ENCODE data around the gene CFDP1. TPM values are rescaled to one million over a fixed set of nuclear protein-coding genes. Genes with fewer than 3 reads are reported as not detected.

The CFDP1 gene
- total and polyA plus RNA-seq, 5 donors from 2014 or later, result 32.0 to 63.8 (median 40.2) TPM

DNA sequence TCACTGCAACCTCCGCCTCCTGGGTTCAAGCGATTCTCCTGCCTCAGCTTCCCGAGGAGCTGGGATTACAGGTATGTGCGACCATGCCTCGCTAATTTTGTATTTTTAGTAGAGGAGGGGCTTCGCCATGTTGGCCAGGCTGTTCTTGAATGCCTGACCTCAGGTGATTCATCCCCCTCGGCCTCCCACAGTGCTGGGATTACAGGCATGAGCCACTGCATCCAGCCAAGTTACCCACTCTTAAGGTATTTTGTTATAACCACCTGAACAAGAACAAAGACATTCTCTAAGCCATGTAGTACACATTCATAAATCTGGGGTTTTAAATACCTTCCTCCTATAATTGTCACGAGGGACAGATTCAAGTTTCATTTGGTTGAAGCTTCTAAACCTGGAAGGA, 43.5 kb upstream of the CFDP1 start:
- H3K4me1 Mint-ChIP-seq, result peaks cover 0 to 2% (median under 1%) of the 10 kb centered on the region in 4 donors
- H3K9me3 Mint-ChIP-seq, result peaks cover 0 to 3% (median 0%) of the 10 kb centered on the region in 7 donors
- peaks cover 16% of the 10 kb centered on the region for H3K27me3 Mint-ChIP-seq
- Histone ChIP-seq H3K9me3 (ENCODE audit: control insufficient read depth in 2 of 2, low read length in 2 of 2) (no peaks in the 10 kb centered on the region), H3K27me3 (ENCODE audit: control insufficient read depth, insufficient read depth, low read length) (no peaks in the 10 kb centered on the region), H3K4me3 (ENCODE audit: low read depth, low read length) (no peak overlapping the region), H3K4me1 (ENCODE audit: control insufficient read depth, insufficient read depth, low read length, poor library complexity, severe bottlenecking) (no peaks in the 10 kb centered on the region), H3K27ac (ENCODE audit: insufficient read depth, low read length, poor library complexity, severe bottlenecking) (no peak overlapping the region), H3K36me3 (ENCODE audit: control insufficient read depth, insufficient read depth, low read length) (no peaks in the 10 kb centered on the region)
- no peaks in the 10 kb centered on the region for H3K36me3 Mint-ChIP-seq
- no peak overlapping the region for H3K4me3 Mint-ChIP-seq
- DNase-seq, result no peak
- ATAC-seq (ENCODE audit: low read depth in 2 of 2), result no peak
- no peak overlapping the region for H3K27ac Mint-ChIP-seq

DNA sequence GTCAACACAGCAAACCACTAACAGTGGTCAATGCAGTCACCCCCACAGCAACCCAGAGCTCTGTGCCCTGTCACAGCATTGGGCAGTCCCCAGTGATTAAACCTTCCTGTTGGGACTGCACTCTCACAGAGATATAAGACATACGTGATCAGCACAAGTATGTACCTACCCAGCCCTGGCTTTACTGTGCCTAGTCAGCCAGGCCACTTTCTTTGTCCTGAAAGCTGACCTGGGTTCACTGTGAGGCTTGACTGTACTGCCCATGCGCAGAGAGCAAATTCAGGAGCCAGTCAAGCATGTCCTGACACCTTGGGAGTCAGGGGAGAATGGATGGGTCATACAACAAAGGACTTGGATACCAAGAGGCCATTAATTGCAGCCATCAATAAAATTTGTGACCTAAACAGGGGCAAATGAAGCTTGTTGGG, 42.1 kb upstream of the CFDP1 start:
- H3K36me3 Mint-ChIP-seq, result no peaks in the 10 kb centered on the region

DNA sequence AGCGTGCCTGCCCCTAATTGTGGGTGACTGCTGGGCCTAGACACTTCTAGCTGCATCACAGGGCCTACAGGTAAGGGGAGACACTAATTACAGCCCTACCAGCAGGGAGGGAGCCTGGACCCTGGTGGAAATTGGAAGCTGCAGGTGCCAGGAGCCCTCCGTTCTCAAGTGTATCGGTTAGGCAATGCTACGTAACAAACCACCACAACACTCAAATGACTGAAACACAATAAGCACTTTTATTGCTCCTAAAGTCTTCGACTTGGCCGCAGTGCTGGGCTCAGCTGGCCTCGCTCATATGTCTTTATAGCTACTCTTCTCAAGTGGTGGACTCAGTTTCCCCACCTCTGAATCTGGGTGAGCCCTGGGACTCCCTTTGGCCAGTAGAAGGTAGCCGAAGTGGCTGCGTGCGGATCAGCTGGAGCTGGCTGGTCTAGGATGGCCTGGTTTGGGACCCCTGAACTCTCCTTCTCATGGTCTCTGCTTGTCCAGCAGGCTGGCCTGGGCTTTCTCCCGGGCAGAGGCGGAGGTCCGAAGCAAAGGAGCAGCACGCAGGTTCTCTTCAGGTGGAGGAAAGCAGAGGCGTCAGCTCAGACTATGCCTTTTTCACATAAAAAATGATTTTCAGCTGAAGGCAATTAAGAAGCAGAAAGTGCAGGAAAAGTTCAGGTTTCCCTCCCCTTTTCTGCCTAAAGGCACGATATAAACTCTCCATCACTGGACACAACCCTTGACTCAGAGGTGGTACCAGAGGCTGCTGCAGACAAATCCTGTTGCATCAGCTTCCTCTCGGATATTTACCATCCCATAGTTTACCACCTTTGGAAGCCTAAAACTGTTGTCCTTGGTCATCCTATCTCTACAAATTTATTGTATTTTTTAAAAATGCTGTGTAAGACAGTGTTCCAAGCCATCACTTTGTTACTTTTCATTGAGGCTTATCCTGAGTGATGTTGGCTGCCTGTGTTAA, 39.9 kb upstream of the CFDP1 start:
- Mint-ChIP-seq H3K4me3 (no peak overlapping the region), H3K9me3 (peaks cover 0 to 4% (median 0%) of the 10 kb centered on the region in 7 donors), H3K4me1 (peaks cover 0 to 5% (median 3%) of the 10 kb centered on the region in 4 donors), H3K27ac (no peak overlapping the region), H3K27me3 (peaks cover 21% of the 10 kb centered on the region), H3K36me3 (no peaks in the 10 kb centered on the region)
- H3K4me3 ChIP-seq (ENCODE audit: low read depth, low read length), result no peak overlapping the region
- DNase-seq, result no peak
- H3K4me1 ChIP-seq (ENCODE audit: control insufficient read depth, insufficient read depth, low read length, poor library complexity, severe bottlenecking), result no peaks in the 10 kb centered on the region
- H3K9me3 ChIP-seq (ENCODE audit: control insufficient read depth in 2 of 2, low read length in 2 of 2), result no peaks in the 10 kb centered on the region
- ATAC-seq (ENCODE audit: low read depth in 2 of 2), result no peak
- H3K27me3 ChIP-seq (ENCODE audit: control insufficient read depth, insufficient read depth, low read length), result no peaks in the 10 kb centered on the region
- H3K27ac ChIP-seq (ENCODE audit: insufficient read depth, low read length, poor library complexity, severe bottlenecking), result no peak overlapping the region
- H3K36me3 ChIP-seq (ENCODE audit: control insufficient read depth, insufficient read depth, low read length), result no peaks in the 10 kb centered on the region

More for the DNA sequence above, 42.1 kb upstream of the CFDP1 start:
- H3K4me3 ChIP-seq (ENCODE audit: low read depth, low read length), result no peak overlapping the region
- no peaks in the 10 kb centered on the region for H3K9me3 ChIP-seq (ENCODE audit: control insufficient read depth in 2 of 2, low read length in 2 of 2)
- H3K27ac Mint-ChIP-seq, result no peak overlapping the region
- H3K27me3 Mint-ChIP-seq, result peaks cover 16% of the 10 kb centered on the region
- no peak for ATAC-seq (ENCODE audit: low read depth in 2 of 2)
- no peaks in the 10 kb centered on the region for H3K36me3 ChIP-seq (ENCODE audit: control insufficient read depth, insufficient read depth, low read length)
- no peaks in the 10 kb centered on the region for H3K27me3 ChIP-seq (ENCODE audit: control insufficient read depth, insufficient read depth, low read length)
- H3K27ac ChIP-seq (ENCODE audit: insufficient read depth, low read length, poor library complexity, severe bottlenecking), result no peak overlapping the region
- DNase-seq, result no peak
- peaks cover 0 to 4% (median 0%) of the 10 kb centered on the region in 7 donors for H3K9me3 Mint-ChIP-seq
- no peak overlapping the region for H3K4me3 Mint-ChIP-seq
- no peaks in the 10 kb centered on the region for H3K4me1 ChIP-seq (ENCODE audit: control insufficient read depth, insufficient read depth, low read length, poor library complexity, severe bottlenecking)
- H3K4me1 Mint-ChIP-seq, result peaks cover 0 to 5% (median 3%) of the 10 kb centered on the region in 4 donors

DNA sequence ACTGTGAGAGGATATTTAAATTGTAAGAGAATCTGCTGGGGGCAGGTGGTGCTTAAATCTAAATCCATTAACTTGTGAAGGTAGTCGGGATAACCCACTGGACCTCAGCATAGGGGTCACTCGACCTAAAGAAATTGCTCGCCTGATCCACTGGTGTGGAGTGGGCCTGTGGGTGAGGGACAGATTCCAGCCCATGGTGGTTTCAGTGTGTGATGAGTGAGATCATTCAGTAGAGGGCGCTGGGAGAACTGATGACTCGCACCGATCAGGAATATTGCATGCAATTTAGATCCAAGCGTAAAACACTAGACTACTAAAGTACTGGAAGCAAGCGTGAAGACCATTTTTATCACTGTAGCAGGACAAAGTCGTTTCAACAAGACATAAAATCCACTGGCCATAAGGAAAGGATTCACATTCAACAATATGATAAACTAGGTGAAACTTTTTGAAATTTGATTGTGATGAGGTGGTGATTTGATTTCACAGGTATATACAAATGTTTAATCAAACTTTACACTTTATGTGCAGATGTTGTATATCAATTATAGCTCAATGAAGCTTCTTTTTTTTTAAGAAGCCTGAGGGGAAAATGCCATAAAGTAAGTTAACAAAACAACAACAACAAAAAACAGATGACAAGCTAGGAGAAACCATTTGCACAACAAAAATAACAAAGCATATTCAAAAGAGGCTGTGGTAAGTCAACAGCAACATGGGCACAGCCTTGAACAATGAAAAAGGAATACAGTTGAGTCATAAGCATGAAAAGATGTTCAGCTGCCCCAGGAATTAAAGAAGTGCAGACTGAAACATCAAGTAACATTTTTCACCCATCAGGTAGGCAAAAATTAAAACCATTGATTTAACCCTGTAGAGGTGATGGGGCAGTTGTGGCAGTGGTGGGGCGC, 38.7 kb upstream of the CFDP1 start:
- Mint-ChIP-seq H3K27me3 (peaks cover 18% of the 10 kb centered on the region), H3K27ac (peak overlapping the region in 1 of 3 donors; percentile 64), H3K36me3 (no peaks in the 10 kb centered on the region), H3K9me3 (peaks cover 0 to 4% (median 0%) of the 10 kb centered on the region in 7 donors), H3K4me3 (no peak overlapping the region), H3K4me1 (peaks cover 0 to 5% (median 3%) of the 10 kb centered on the region in 4 donors)
- H3K4me1 ChIP-seq (ENCODE audit: control insufficient read depth, insufficient read depth, low read length, poor library complexity, severe bottlenecking), result no peaks in the 10 kb centered on the region
- no peak overlapping the region for H3K27ac ChIP-seq (ENCODE audit: insufficient read depth, low read length, poor library complexity, severe bottlenecking)
- no peaks in the 10 kb centered on the region for H3K9me3 ChIP-seq (ENCODE audit: control insufficient read depth in 2 of 2, low read length in 2 of 2)
- no peak overlapping the region for H3K4me3 ChIP-seq (ENCODE audit: low read depth, low read length)
- DNase-seq, result peak in 2 of 3 donors; percentile 42 to 46
- no peaks in the 10 kb centered on the region for H3K27me3 ChIP-seq (ENCODE audit: control insufficient read depth, insufficient read depth, low read length)
- ATAC-seq (ENCODE audit: low read depth in 2 of 2), result peak; percentile 50 to 53
- H3K36me3 ChIP-seq (ENCODE audit: control insufficient read depth, insufficient read depth, low read length), result no peaks in the 10 kb centered on the region

DNA sequence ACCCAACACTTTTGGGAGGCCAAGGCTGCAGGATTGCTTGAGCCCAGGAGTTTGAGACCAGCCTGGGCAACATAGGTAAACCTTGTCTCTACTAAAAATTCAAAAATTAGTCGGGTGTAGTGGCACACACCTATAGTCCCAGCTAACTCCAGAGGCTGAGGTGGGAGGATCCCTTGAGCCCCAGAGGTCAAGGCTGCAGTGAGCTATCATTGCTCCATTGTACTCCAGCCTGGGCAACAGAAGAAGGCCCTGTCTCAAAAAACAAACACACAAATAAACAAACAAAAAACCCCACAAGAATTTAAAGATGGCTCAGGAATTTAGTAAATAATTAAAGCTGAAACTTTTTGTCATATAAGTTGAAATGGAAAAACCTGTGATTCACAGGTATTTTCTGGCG, 33.5 kb upstream of the CFDP1 start:
- no peak overlapping the region for H3K4me3 ChIP-seq (ENCODE audit: low read depth, low read length)
- Mint-ChIP-seq H3K27ac (no peak overlapping the region), H3K27me3 (peaks cover 19% of the 10 kb centered on the region), H3K4me1 (peaks cover 16 to 28% (median 21%) of the 10 kb centered on the region in 4 donors), H3K36me3 (no peaks in the 10 kb centered on the region), H3K4me3 (peak overlapping the region in 1 of 4 donors; percentile 34), H3K9me3 (peaks cover 0 to 2% (median 0%) of the 10 kb centered on the region in 7 donors)
- H3K36me3 ChIP-seq (ENCODE audit: control insufficient read depth, insufficient read depth, low read length), result no peaks in the 10 kb centered on the region
- DNase-seq (no peak), ATAC-seq (ENCODE audit: low read depth in 2 of 2) (no peak)
- peaks cover 19% of the 10 kb centered on the region for H3K4me1 ChIP-seq (ENCODE audit: control insufficient read depth, insufficient read depth, low read length, poor library complexity, severe bottlenecking)
- no peak overlapping the region for H3K27ac ChIP-seq (ENCODE audit: insufficient read depth, low read length, poor library complexity, severe bottlenecking)
- H3K27me3 ChIP-seq (ENCODE audit: control insufficient read depth, insufficient read depth, low read length), result no peaks in the 10 kb centered on the region
- no peaks in the 10 kb centered on the region for H3K9me3 ChIP-seq (ENCODE audit: control insufficient read depth in 2 of 2, low read length in 2 of 2)

DNA sequence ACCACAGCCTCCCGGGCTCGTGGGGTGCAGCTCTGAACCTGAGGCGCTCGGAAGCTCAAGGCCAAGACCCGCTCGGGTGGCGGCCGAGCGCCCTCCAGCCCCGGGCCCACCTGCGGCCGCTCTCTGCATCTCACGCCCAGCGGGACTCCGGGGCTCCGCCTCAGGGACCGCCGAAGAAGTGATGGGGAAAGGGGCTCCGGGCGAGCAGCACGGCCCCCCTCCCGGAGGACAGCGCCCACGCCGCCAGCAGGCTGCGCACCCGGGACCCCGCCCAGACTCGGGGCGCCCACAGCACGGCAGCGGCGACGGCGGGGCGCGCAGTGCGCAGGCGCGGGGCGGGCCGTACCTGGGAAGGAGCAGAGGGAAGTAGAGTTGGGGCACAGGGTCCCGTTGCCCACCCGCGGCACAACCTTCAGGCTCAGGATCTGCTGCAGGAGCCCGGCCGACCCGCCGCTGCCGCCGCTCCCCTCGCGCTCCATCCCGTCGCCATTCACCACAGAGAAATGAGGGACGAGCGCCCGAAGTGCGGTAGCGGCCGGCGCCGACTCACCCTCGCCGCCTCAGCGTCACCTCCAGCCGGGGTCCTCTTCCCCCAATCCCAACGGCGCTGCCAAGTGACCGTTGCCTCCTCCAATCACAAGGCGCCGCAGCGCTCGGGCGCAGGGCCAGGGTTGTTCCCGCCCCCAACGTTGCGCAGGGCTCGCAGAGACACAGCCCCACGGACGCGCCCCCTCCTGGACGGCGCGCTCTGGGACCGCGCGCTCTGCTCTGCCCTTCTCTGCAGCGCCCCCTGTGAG, 31.0 kb upstream of the CFDP1 start, which contains the start of gene TMEM170A:
TMEM170A (minus strand) TSS at position 568 of the 797 bp plus-strand sequence; CDS start at position 479, 89 bp downstream.
- Histone ChIP-seq H3K27ac (ENCODE audit: insufficient read depth, low read length, poor library complexity, severe bottlenecking) (peak within 1 kb of the TSS; percentile 98), H3K4me3 (ENCODE audit: low read depth, low read length) (peak within 1 kb of the TSS; percentile 84), H3K9me3 (ENCODE audit: control insufficient read depth in 2 of 2, low read length in 2 of 2) (no peaks in the 10 kb centered on the region), H3K36me3 (ENCODE audit: control insufficient read depth, insufficient read depth, low read length) (no peaks in the 10 kb centered on the region), H3K27me3 (ENCODE audit: control insufficient read depth, insufficient read depth, low read length) (no peaks in the 10 kb centered on the region), H3K4me1 (ENCODE audit: control insufficient read depth, insufficient read depth, low read length, poor library complexity, severe bottlenecking) (peaks cover 35% of the 10 kb centered on the region)
- H3K27ac Mint-ChIP-seq, result peak within 1 kb of the TSS; percentile 95 to 96 (median 96)
- peak; percentile 98 to 99 (median 98) for DNase-seq
- H3K27me3 Mint-ChIP-seq, result peaks cover 13% of the 10 kb centered on the region
- peaks cover 0 to 2% (median 0%) of the 10 kb centered on the region in 7 donors for H3K9me3 Mint-ChIP-seq
- peak; percentile 89 to 93 for ATAC-seq (ENCODE audit: low read depth in 2 of 2)
- H3K4me3 Mint-ChIP-seq, result peak within 1 kb of the TSS; percentile 92 to 96 (median 94)
- peaks cover 10% of the 10 kb centered on the region for H3K36me3 Mint-ChIP-seq
- peaks cover 24 to 51% (median 41%) of the 10 kb centered on the region in 4 donors for H3K4me1 Mint-ChIP-seq

Measured in CD4-positive, CD25-positive, alpha-beta regulatory T cell (primary cell).